Endodermal cell (in vitro differentiated cells): ENCODE data around the gene DNAJC5. TPM values are rescaled to one million over a fixed set of nuclear protein-coding genes. Genes with fewer than 3 reads are reported as not detected.
A peak's percentile ranks its signal among the peaks of the same experiment; 100 is the strongest.
"Not testable (repeated sequence)": the region's sequence is repeated elsewhere in the genome, so short reads cannot be mapped to it uniquely, and the experiment has no call there.

Experiments used
- DNase-seq: peaks from one replicate; pipeline ENCODE4 v3.0.0-alpha.2; 2017
- H3K27ac ChIP-seq: 2 replicates; pipeline ENCODE4 v1.5.1; 2013; ENCODE audit warnings: mild to moderate bottlenecking, low read depth, low read length, moderate library complexity
- H3K27me3 ChIP-seq: 2 replicates; pipeline ENCODE4 v1.6.1; 2013; ENCODE audit warnings: mild to moderate bottlenecking, low read length, moderate library complexity; ENCODE audit not compliant: insufficient read depth, control insufficient read depth, poor library complexity, severe bottlenecking
- H3K36me3 ChIP-seq: 2 replicates; pipeline ENCODE4 v1.7.0; 2013; ENCODE audit warnings: mild to moderate bottlenecking, low read length, moderate library complexity; ENCODE audit not compliant: control insufficient read depth, insufficient read depth
- H3K4me1 ChIP-seq: one replicate; pipeline ENCODE4 v1.7.0; 2013; ENCODE audit warnings: low read length; ENCODE audit not compliant: control insufficient read depth, insufficient read depth
- H3K4me3 ChIP-seq: 2 replicates; pipeline ENCODE4 v1.5.1; 2013; ENCODE audit warnings: mild to moderate bottlenecking, low read length, moderate library complexity
- H3K9ac ChIP-seq: 2 replicates; pipeline ENCODE4 v1.6.1; 2013; ENCODE audit warnings: mild to moderate bottlenecking, low read length, moderate library complexity; ENCODE audit not compliant: poor library complexity, severe bottlenecking; ENCODE audit errors: extremely low read depth
- H3K9me3 ChIP-seq: 2 replicates; pipeline ENCODE4 v1.6.1; 2013; ENCODE audit warnings: mild to moderate bottlenecking, low read length, moderate library complexity; ENCODE audit not compliant: control insufficient read depth
- H3K27ac Mint-ChIP-seq: 2 replicates; pipeline ENCODE4 v1.8.0; 2020; ENCODE audit warnings: mixed read lengths
- H3K27me3 Mint-ChIP-seq: 2 replicates; pipeline ENCODE4 v1.8.0; 2021; ENCODE audit warnings: mild to moderate bottlenecking, mixed read lengths; ENCODE audit not compliant: insufficient read depth
- H3K36me3 Mint-ChIP-seq: 2 replicates; pipeline ENCODE4 v1.8.0; 2020; ENCODE audit warnings: low read depth, mixed read lengths
- H3K4me1 Mint-ChIP-seq: 2 replicates; pipeline ENCODE4 v1.8.0; 2020; ENCODE audit warnings: mixed read lengths
- H3K4me3 Mint-ChIP-seq: 2 replicates; pipeline ENCODE4 v1.8.0; 2020; ENCODE audit warnings: mild to moderate bottlenecking, moderate library complexity, mixed read lengths
- H3K9me3 Mint-ChIP-seq: 2 replicates; pipeline ENCODE4 v1.8.0; 2020; ENCODE audit warnings: mild to moderate bottlenecking, mixed read lengths
- WGBS, 2 experiments: methylation state at CpG; one replicate each; pipeline versions ENCODE4 v1.1.5 to v1.1.7; 2013; ENCODE audit warnings: missing lambda C conversion rate in 2 of 2, mixed read lengths in 1 of 2; ENCODE audit not compliant: insufficient coverage in 1 of 2, insufficient read length in 1 of 2; 5-methylcytosine and 5-hydroxymethylcytosine counted together
- total RNA-seq, 2 donors: library from RNA; stranded (reverse); fragmentation: NEBNext Ultra II Directional in 1 of 2; extraction: Animal tissue kit (Norgen Biotek cat#: 25700) in 1 of 2; gene quantifications; 2 replicates in 1 of 2; 3 replicates in 1 of 2; pipeline ENCODE4 v1.2.1, GENCODE V29; 2021
- TF ChIP-seq, protein P1 (sequence below): fragments of 200-600 bp; sonication (generic); conservative IDR thresholded peaks from 2 replicates; pipeline ENCODE4 v1.5.0; 2021; ENCODE audit warnings: antibody characterized with exemption, mild to moderate bottlenecking

DNAJC5 gene
- total RNA-seq, 2 donors from 2014 or later = 25.8 to 26.8 TPM

DNA sequence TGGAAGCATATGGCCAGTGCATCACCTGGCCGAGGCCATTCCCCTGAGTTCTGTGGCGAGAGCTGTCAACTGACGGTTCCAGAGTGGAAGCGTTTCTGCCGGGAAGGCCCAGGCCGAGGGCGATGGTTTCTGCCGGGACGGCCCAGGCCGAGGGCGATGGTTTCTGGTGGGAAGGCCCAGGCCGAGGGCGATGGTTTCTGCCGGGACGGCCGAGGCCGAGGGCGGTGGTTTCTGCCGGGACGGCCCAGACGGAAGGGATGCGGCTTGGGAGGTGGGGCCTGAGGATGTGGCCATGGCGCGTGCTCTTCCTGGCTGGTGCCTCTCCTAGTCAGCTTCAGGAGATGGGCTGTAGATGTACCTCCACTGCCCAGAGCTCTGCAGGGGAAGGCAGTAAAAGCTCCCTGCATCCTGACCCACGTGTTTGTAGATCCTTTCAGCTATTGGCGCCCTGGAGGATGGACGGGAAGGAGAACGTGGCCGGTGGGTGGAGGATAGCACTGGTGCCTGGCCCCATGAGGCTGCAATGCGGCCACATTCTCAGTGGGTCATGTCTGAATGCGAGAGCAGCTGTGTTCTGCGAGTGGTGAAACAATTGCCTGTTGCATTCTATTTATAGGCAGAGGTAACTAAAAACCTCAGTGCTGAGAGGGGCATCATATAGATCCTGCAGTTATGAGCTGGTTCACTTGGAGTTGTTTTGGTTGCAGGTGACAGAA, 17.0 kb upstream of the DNAJC5 start:
- Histone ChIP-seq H3K4me1 (no peaks in the 10 kb centered on the region), H3K4me3 (no peak overlapping the region), H3K27ac (no peak overlapping the region), H3K9me3 (no peaks in the 10 kb centered on the region), H3K36me3 (peaks cover 51% of the 10 kb centered on the region), H3K27me3 (no peaks in the 10 kb centered on the region), H3K9ac (no peak overlapping the region)
- Mint-ChIP-seq H3K27ac (no peak overlapping the region), H3K4me1 (no peaks in the 10 kb centered on the region), H3K4me3 (no peak overlapping the region), H3K27me3 (no peaks in the 10 kb centered on the region), H3K36me3 (peaks cover 59% of the 10 kb centered on the region), H3K9me3 (no peaks in the 10 kb centered on the region)
- 94 to 98% methylated on average over 27 to 32 of the region's 32 CpGs for WGBS, 2 experiments
- TF ChIP-seq, protein P1, sequence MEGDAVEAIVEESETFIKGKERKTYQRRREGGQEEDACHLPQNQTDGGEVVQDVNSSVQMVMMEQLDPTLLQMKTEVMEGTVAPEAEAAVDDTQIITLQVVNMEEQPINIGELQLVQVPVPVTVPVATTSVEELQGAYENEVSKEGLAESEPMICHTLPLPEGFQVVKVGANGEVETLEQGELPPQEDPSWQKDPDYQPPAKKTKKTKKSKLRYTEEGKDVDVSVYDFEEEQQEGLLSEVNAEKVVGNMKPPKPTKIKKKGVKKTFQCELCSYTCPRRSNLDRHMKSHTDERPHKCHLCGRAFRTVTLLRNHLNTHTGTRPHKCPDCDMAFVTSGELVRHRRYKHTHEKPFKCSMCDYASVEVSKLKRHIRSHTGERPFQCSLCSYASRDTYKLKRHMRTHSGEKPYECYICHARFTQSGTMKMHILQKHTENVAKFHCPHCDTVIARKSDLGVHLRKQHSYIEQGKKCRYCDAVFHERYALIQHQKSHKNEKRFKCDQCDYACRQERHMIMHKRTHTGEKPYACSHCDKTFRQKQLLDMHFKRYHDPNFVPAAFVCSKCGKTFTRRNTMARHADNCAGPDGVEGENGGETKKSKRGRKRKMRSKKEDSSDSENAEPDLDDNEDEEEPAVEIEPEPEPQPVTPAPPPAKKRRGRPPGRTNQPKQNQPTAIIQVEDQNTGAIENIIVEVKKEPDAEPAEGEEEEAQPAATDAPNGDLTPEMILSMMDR = no peak
- DNase-seq = no peak

DNA sequence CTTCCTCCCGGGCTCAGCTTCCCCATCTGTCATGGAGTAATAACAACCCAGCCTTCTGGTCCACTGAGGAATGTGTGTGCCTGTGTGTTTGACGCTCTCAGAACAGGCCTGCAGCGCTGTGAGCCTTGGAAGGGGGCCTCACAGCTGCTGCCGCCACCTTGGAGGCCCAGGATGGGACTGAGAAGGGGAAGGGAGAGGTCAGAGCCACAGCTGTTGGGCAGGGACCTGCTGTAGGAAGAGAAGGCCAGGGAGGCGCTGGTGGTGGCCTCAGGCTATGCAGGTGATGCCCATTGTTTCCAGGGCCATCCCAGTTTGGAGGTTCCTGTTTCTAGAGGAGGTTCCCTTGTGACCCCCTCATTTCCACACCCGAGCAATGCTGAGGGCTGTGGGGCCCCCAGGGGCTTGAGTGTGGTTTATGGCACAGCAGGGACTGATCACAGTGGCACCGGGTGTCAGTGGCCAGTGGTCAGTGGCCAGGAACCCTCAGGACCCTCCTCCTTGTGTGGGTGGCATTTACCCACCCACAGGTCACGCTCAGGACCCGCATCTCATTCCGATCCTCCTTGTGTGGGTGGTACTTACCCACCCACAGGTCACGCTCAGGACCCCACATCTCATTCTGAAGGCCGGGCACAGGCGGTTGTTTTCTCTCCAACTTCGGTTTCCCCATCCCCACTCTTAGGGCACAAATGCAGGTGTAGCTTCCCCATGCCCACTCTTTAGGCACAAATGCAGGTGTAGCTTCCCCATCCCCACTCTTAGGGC, 15.8 kb upstream of the DNAJC5 start:
- no peaks in the 10 kb centered on the region for H3K4me1 ChIP-seq
- H3K9me3 ChIP-seq = no peaks in the 10 kb centered on the region
- Mint-ChIP-seq H3K36me3 (peaks cover 58% of the 10 kb centered on the region), H3K9me3 (no peaks in the 10 kb centered on the region), H3K27ac (no peak overlapping the region), H3K4me3 (no peak overlapping the region), H3K4me1 (no peaks in the 10 kb centered on the region), H3K27me3 (no peaks in the 10 kb centered on the region)
- 93 to 98% methylated on average over 8 to 14 of the region's 14 CpGs for WGBS, 2 experiments
- H3K4me3 ChIP-seq = no peak overlapping the region
- H3K27me3 ChIP-seq = no peaks in the 10 kb centered on the region
- DNase-seq = no peak
- H3K36me3 ChIP-seq = peaks cover 48% of the 10 kb centered on the region
- no peak overlapping the region for H3K9ac ChIP-seq
- peak overlapping the region; percentile 53 for H3K27ac ChIP-seq
- TF ChIP-seq, protein P1 = no peak

DNA sequence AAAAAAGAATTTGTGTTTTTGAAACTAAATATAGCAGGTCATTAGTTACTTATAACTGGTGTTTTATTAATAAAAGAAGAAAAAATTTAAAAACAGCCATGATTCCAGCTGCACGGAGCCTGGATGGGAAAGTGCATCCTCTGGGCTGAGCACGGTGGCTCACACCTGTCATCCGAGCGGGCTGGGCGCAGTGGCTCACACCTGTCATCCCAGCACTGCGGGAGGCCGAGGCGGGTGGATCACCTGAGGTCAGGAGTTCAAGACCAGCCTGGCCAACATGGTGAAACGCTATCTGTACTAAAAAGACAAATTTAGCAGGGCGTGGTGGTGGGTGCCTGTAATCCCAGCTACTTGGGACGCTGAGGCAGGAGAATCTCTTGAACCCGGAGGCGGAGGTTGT, 14.0 kb upstream of the DNAJC5 start:
- not testable (repeated sequence) for H3K9me3 ChIP-seq, DNase-seq, H3K27me3 ChIP-seq, H3K27ac ChIP-seq, H3K4me3 ChIP-seq, H3K27ac Mint-ChIP-seq, H3K4me1 ChIP-seq, H3K4me1 Mint-ChIP-seq, H3K9ac ChIP-seq, H3K9me3 Mint-ChIP-seq, H3K4me3 Mint-ChIP-seq, H3K27me3 Mint-ChIP-seq
- peaks cover 53% of the 10 kb centered on the region for H3K36me3 Mint-ChIP-seq
- peaks cover 49% of the 10 kb centered on the region for H3K36me3 ChIP-seq
- whole genome bisulfite sequencing, 2 experiments = 92 to 97% methylated on average over 12 to 13 of the region's 13 CpGs
